Cerebellar nuclear complex (tissue), 1 donor: ENCODE data around the gene SON.
A peak's percentile ranks its signal among the peaks of the same experiment; 100 is the strongest.
"Not testable (repeated sequence)": the region's sequence is repeated elsewhere in the genome, so short reads cannot be mapped to it uniquely, and the experiment has no call there.

Source experiments
- DNase-seq, 2 experiments: peaks; one replicate each; lab custom pipeline; 2025; lab: John Stamatoyannopoulos, UW

SON gene

DNA sequence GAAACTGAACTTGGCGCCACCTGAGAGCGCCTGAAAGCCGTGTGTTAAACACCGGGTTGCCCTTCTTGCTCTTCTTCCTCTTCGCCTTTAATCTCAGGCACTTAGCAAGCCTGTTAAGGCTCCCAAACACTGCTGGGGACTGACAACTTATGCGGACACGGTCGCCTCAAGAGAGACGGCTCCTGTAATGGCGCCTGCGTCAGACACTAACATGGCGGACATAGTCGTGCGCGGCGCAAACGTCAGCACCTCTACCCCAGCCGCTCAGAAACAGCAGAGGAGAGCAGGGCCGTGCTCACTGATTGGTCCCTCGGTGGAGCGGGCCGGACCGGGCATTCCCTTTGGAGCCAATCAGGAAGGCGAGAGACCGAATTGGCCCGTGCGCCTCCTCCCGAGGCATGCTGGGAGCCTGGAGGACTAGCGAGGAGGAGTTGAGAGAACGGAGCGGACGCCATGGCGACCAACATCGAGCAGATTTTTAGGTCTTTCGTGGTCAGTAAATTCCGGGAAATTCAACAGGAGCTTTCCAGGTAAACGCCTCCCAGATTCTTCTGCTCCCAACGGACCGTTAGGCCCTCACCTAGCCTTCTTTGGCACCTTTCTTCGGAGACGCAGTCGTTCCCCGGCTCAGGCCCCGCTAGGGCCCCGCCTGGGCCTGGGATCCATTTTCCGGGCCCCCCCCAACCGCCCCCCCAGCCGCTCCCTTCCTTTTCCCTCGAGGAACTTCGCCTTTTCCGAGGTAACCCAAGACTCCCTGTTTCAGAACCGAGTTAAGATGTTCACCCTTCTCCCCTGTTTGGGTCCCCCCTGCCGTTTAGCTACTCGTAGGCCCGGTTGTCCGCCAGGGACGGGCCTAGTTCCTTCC lies at the start of gene SON:
SON (plus strand) TSS at position 399 of the 865 bp plus-strand sequence; CDS start at position 454, 55 bp downstream.
- peak; percentile 95 to 96 for DNase-seq

DNA sequence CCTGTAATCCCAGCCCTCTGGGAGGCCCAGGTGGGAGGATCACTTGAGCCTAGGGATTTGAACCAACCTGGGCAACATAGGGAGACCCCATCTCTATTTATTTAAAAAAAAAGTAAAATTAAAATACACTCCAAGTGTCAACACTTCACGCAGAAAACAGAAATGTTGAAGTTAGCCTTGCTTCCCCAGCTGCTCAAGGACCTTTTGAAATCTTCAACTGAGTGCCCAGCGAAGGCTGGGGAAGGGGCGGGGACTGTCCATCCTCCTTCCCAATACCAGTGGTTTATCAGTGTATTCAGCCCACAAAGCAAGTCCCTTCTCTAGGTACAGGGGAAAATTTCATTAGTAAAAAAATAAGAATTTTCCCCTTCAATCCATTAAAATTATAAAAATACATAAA lies 49.1 kb upstream of the SON start:
- no peak for DNase-seq

- DNase-seq = no peak
Measured at GRCh38 chr21:33495743-33496142, 47.1 kb upstream of the SON start.

GRCh38 chr21:33496345-33496744 lies 46.5 kb upstream of the SON start:
- DNase-seq = no peak

- DNase-seq = no peak
Measured at GRCh38 chr21:33505833-33506232, 37.0 kb upstream of the SON start.

DNA sequence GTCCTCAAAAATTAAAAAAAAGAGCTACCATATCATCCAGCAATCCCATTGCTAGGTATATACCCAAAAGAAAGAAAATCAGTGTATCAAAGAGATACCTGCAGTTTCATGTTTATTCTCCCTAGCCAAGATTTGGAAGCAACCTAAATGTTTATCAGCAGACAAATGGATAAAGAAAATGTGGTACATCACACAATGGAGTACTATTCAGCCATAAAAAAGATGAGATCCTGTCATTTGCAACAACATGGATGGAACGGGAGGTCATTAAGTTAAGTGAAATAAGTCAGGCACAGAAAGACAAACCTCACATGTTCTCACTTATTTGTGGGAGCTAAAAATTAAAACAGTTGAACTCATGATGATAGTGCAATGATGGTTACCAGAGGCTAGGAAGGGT lies 35.8 kb upstream of the SON start:
- not testable (repeated sequence) for DNase-seq

GRCh38 chr21:33510826-33511225 lies 32.0 kb upstream of the SON start:
- DNase-seq = no peak

DNA sequence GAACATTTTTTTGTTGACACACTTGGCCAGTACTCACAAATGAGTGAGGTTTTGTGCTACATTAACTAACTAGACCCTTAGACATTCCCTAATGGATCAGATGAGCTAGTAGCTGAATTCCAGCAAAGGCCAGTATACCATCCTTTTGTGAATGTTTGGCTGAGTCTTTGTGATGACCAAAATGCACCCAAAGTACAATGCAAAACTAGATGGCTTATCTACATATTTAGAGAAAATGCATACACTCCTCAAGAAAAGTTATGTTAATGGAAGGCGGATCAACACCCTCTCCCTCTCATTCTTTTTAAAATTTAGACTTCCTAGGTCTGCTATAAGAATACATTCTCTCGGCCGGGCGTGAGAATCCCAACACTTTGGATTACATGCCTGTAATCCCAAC lies 31.2 kb upstream of the SON start:
- DNase-seq = no peak

GRCh38 chr21:33512481-33512880 lies 30.4 kb upstream of the SON start:
- DNase-seq = no peak

GRCh38 chr21:33514229-33514628 lies 28.6 kb upstream of the SON start:
- DNase-seq = no peak

DNA sequence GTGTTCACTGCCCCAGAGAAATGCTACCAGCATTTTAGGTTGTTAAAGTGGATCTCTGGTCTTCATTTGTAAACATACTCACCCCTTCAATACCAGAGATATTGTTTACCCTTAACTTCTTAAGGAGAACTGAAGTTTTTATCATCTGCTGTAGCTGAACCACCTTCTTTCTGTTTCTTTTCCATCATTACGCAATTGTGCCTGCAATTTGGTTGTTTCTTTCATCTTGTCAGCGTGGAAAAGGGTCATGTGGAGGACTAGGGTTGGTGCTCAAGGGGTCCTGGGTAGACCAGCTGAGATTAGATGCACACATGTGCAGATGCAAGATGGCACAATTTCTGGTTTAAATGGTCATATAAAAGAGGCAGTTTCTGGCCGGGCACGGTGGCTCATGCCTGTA lies 23.9 kb upstream of the SON start:
- DNase-seq = no peak

- no peak for DNase-seq
Measured at GRCh38 chr21:33522297-33522952, 20.4 kb upstream of the SON start.

DNA sequence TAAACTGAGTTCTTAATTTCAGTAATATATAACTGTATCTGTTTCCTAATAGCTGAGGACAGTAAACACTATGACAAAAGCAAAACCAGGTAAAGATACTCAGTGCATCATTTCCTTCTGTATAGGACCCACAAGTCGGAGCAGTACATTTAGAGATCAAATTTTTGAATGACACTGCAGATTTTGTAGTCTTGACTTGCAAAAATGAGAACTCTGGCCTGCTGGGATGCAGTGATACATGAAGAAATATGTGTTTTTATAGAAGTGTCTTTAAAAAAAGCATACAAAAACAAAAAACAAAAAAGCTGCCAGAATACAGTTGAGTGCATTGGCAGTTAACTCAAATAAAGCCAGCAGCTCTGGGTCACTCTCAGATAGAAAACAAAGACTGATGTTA lies 19.9 kb upstream of the SON start:
- no peak for DNase-seq

- no peak for DNase-seq
Measured at GRCh38 chr21:33531007-33531406, 11.8 kb upstream of the SON start.

DNA sequence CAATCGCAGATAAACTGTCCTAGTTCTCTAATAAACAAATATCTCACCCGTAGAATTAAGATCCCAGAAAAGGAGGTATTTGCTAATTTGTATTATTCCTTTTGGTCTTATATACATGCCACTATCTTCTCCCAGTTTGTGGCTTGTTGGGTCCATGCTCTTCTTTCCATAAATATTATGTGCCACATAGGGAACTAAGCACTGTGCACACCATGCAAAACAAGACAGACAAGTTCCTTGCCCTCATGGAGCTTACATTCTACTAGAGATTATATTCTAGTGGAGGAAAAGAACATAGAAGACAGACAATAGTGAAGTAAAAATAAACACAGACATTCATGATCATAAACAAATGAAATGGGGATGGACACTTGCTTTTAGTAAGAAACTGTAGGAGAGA lies 5.6 kb upstream of the SON start:
- no peak for DNase-seq

- DNase-seq = no peak
Measured at GRCh38 chr21:33539616-33540015, 3.2 kb upstream of the SON start.

GRCh38 chr21:33540711-33541104 lies 2.1 kb upstream of the SON start:
- no peak for DNase-seq

GRCh38 chr21:33541105-33541711 lies 1.6 kb upstream of the SON start:
- no peak for DNase-seq

DNA sequence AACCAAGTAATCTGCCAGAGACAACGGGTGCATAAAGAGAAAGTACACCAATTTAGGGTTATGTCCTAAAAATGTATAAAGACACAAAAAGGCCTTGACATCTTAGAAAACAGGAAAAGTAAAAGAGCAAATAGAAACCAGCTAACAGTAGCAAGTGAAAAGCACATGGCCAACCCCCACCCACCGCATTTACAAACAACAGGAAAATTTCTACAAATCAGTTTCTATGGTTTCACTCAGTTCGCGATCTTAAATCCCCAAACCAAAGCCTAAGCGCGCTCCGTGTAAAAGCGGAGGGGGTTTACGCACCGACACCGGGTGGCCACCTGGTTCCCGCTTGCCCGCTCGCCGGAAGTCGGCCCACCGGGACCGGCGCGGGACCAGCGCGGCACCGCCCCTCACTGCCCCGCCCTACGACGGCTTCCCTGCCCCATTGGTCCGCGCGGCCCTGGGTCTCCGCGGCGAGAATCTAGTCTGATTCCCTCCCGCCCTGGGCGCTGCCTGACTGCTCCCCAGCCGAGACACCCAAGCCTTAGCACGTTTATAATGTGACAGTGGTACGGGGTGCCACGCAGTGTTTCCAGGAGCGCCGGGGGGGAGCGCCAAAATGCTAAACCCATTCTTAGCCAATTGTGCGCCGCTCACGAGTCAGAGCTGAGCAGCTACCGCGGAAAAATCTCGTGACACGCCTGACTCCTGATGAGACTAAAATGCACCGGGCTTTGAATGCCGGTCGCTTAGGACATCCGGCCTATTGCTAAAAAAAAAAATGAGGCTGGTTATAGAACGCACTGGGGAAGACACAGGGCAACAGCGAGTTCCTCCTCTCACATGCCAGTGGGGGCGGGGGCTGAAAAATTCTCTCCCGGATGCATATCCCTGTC lies 840 bp upstream of the SON start, which contains the start of gene GART:
GART (minus strand) TSS at position 362 of the 884 bp plus-strand sequence. CDS start 2,802 bp downstream, outside the sequence.
- DNase-seq = peak in 1 of 2 experiments; percentile 34

GRCh38 chr21:33543505-33544129 lies 779 bp downstream of the SON start:
- no peak for DNase-seq

- DNase-seq = no peak
Measured at GRCh38 chr21:33544451-33545195, 1.8 kb downstream of the SON start.
